Activated CD4-positive, CD25-positive, alpha-beta regulatory T cell treated with anti-CD3 and anti-CD28 coated beads, Interleukin-2, amount 50 U/mL, for 16 hours (primary cell): ENCODE data around the gene ARID3A.
"Not testable (repeated sequence)": the region's sequence is repeated elsewhere in the genome, so short reads cannot be mapped to it uniquely, and the experiment has no call there.

Experiments used
- DNase-seq: peaks from one replicate; pipeline ENCODE4 v3.0.0-alpha.2; 2020; ENCODE audit warnings: low read depth, low spot score

The ARID3A gene

DNA sequence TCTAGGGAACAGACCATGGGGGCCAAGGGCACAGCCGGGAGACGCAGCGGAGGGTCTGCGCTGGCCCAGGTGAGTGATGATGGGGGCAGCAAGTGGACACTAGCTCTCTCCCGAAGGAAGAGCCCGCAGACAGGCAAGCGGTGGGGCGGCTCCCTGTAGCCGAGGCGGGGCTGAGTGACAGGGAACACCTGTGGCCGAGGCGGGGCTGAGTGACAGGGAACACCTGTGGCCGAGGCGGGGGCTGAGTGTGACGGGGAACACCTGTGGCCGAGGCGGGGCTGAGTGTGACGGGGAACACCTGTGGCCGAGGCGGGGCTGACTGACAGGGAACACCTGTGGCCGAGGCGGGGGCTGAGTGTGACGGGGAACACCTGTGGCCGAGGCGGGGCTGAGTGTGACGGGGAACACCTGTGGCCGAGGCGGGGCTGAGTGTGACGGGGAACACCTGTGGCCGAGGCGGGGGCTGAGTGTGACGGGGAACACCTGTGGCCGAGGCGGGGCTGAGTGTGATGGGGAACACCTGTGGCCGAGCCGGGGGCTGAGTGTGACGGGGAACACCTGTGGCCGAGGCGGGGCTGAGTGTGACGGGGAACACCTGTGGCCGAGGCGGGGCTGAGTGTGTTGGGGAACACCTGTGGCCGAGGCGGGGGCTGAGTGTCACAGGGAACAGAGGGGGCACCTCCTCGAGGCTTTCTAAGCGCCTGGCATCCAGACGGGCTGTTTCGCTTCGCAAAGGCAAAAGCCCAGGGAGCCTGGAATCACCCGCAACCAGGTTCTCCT lies 34.2 kb upstream of the ARID3A start:
- DNase-seq: not testable (repeated sequence)

DNA sequence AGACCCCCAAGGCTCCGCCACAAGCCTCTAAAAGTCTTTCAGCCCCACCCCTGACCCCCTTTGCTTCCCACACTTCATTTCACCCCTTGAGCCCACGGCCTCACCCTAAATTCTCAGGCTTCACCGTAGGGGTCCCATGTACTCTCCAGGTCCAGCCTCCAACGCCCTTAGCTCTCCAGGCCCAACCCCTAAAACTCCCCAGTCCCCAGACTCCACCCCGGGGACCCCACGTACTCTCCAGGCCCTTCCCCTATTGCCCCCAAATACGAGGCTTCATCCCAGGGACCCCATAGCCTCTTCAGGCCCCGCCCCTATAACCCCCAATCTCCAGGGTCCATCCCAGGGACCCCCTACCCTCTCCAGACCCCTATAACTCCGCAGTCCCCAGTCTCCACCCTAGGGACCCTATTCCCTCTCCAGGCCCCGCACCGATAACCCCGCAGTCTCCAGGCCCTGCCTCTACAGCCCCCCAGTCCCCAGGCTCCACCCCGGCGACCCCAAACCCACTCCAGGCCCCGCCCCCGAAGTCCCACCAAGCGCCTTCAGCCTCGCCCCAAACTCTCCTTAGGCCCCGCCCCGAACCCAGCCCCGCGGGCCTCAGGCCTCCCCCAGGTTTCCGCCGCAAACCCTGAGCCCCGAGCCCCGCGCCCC lies 33.5 kb upstream of the ARID3A start:
- no peak for DNase-seq

DNA sequence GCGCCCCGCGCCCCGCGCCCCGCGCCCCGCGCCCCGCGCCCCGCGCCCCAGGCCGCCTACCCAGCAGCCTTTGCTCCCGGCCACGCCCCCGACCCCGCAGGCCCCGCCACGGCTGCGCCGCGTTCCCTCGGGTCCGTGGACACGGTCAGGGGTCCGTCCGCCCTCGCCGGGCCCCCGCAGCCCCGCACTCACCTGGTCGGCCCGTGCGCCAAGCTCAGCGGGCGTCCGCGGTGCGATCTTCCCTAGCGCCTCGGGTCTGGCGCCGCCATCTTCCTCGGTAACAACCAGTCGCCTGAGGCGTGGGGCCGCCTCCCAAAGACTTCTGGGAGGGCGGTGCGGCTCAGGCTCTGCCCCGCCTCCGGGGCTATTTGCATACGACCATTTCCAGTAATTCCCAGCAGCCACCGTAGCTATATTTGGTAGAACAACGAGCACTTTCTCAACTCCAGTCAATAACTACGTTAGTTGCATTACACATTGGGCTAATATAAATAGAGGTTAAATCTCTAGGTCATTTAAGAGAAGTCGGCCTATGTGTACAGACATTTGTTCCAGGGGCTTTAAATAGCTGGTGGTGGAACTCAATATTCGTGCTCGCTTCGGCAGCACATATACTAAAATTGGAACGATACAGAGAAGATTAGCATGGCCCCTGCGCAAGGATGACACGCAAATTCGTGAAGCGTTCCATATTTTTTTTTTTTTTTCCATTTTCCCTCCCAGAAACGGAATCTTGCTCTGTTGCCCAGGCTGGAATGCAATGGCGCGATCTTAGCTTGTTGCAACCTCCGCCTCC lies 32.7 kb upstream of the ARID3A start, which contains the start of the genes MED16 and RNU6-9:
TSS of gene MED16 (minus strand) at position 294 of the 796 bp plus-strand sequence. CDS start 2,056 bp downstream, outside the sequence.
TSS of gene RNU6-9 (plus strand) at position 591 of the 796 bp plus-strand sequence.
- DNase-seq: peak; percentile 79

GRCh38 chr19:896434-896833 lies 29.4 kb upstream of the ARID3A start:
- DNase-seq: no peak

GRCh38 chr19:896999-897398 lies 28.8 kb upstream of the ARID3A start:
- no peak for DNase-seq

DNA sequence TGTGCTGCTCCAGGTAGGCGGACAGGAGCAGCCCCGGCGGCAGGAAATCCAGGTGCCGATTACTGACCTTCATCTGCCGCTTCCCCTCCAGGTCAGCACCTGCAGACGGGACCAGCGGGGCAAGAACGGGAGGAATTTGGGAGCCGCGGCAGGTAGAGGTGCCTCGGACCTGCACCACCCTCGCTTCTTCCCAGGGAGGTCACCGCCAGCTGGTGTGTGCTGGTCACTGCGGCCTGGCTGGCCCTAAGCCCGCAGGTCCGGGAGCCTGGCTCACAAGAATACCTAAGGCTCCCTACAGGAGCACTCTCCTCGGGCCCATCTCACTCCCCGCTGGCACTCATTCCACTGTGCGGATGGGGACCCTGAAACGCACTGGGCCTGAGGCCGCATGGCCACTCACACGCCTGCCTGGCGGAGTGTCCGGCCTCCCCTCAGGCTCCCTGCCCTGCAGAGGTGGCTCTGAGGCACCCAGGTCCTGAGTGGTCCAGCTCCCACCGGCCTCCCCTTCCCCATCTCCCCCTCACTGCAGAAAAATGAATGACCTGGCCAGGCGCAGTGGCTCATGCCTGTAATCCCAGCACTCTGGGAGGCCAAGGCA lies 28.3 kb upstream of the ARID3A start:
- DNase-seq: no peak

DNA sequence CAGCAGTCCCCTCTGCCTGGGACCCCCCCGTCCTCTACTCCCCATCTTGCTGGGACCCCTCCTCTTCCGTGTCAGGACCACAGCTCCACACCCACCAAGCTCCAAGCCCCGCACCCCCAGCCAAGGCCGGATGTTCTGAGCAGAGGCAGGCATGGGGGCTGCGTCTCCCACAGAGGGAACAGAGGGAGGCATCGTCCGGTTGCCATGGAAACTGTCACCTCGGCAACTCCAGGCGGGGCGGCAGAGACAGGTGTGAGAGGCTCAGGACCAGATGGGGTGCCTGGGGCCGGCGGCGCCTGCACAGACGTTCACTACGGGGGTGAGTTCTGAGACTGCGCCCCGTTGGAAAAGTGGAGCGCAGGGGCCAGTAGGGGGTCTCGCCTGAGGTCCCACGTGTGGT lies 27.2 kb upstream of the ARID3A start:
- no peak for DNase-seq

DNA sequence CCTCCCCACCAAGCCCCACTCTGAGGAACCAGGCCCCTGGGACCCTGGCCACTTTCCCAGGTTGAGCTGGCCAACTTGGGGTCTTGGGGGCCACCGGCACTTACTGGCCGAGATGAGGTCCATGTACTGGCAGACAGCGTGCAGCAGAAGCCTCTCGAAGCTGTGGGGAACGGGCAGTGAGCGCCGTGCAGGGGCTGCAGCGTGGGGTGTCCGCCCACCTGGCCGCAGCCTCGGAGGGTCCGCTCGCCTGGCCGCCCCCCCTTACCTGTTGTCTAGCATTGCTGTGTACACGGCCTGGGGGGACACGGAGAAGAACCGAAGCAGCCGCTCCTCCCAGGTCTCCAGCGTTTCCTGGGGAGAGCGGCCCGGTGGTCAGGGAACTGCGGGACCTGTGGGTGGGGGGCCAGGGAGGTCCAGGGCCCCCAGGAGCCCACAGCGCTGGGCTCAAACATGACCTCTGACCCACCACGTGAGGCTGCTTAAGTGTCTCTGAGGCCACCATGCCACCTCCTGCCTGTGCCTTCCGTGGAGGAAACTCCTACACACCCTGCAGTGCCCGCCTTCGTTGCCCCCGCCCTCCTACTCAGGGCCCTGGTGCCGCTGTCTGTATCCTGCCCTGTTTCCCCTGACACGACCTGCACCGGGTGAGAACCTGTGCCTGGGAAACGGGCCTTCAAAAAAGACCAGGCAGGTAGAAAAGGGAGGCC lies 26.3 kb upstream of the ARID3A start:
- DNase-seq: no peak

DNA sequence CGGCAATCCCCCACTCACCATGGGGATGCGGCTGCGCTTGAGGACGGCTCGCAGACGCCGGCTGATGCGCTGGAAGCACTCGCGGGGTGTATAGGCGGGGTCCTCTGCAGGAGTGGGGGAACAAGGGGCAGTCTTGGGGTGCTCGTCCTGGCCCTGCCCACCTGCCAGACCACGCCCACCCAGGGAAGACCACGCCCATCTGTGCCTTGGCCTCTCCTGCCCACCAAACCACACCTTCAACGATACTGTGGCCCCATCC lies 25.9 kb upstream of the ARID3A start:
- DNase-seq: no peak

- no peak for DNase-seq
These were observed 25.3 kb upstream of the ARID3A start for GRCh38 chr19:900302-901111.

GRCh38 chr19:901216-902092 lies 24.4 kb upstream of the ARID3A start:
- DNase-seq: no peak

- DNase-seq: no peak
These were observed 23.8 kb upstream of the ARID3A start for GRCh38 chr19:902093-902370.

DNA sequence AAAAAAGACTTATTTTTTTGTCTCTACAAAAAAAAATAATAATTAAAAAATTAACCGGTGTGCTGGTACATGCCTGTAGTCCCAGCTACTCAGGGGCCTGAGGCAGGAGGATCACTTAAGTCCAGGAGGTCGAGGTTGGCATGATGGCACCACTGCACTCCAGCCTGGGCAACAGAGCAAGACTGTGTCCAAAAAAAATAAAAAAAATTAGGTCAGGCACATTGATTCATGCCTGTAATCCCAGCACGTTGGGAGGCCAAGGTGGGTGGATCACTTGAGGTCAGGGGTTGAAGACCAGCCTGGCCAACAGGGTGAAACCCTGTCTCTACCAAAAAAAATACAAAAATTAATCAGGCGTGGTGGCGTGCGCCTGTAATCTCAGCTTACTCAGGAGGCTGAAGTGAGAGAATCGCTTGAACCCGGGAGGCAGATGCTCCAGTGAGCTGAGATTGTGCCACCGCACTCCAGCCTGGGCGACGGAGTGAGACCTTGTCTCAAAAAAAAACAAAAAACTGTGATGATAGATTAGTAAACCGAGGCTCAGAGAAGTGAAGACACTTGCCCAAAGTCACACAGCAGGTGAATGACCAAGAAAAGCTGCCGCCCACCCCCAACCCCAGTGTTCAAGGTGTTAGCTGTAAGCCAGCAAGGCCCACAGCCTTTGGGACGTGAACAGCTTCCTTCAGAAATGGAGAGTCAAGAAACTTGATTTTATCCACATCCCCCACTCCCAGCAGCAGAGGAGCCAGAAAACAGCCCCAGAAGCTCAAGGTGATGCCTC lies 23.2 kb upstream of the ARID3A start:
- DNase-seq: no peak

- no peak for DNase-seq
These were observed 22.5 kb upstream of the ARID3A start for GRCh38 chr19:903266-903797.

DNA sequence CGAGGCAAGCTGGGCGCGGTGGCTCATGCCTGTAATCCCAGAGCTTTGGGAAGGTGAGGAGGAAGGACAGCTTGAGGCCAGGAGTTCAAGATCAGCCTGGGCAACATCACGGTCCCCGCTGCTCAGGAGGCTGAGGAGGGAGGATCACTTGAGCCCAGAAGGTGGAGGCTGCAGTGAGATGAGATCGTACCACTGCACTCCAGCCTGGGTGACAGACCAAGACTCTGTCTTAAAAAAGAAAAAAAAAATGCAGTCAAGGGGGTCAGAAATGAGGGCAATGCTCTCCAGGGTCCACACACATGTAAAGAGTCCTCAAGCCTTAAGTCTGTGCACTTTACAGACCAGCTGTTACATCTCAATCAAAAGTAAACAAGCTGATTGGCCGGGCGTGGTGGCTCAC lies 21.3 kb upstream of the ARID3A start:
- DNase-seq: no peak

- DNase-seq: no peak
These were observed 19.4 kb upstream of the ARID3A start for GRCh38 chr19:906480-906879.

DNA sequence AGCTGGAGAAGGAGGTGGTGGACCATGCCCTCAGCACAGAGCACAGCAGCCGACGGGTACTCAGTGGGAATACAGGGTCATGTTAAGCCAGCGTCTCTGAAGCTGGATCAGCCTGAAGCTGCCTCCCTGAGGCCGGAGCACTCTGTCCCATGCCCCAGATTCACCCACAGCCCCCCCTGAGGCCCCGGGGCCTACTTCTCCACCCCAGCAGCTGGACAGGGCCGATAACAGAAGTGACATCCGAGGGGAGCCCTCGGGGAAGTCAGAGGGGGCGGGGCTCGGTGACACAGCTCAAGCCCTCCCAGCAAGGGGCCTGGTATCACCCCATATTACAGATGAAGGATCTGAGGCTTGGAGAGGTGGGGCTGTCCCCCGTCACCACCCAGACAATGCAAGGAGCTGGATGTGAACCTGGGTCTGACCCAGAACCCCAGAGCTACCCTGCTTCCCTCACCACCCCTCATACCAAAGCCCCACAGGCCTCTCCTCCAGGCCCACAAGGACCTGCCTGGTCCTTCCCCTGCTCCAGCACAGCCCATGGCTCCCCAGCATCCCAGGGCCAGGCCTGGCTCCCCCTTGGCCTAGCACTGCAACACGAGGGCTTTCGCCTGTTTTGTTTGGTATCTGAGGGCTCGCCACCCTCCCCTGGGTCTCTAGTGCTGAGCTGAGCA lies 18.5 kb upstream of the ARID3A start:
- DNase-seq: no peak
